ACC112 (cell line): Measurements from ENCODE around the gene CD300H.

ENCODE experiments used
- H2AFZ ChIP-seq: fragments of 200-600 bp; sonication (generic); one replicate; pipeline ENCODE4 v1.6.0; 2017; ENCODE audit warnings: antibody characterized with exemption, low read length; ENCODE audit not compliant: unreplicated experiment
- H3K27ac ChIP-seq: fragments of 200-600 bp; sonication (generic); 2 replicates; pipeline ENCODE4 v1.5.1; 2014; ENCODE audit warnings: low read depth, mild to moderate bottlenecking, antibody characterized with exemption, low read length, moderate library complexity
- H3K27me3 ChIP-seq: fragments of 200-600 bp; sonication (generic); 2 replicates; pipeline ENCODE4 v1.6.1; 2014; ENCODE audit warnings: mild to moderate bottlenecking, antibody characterized with exemption, low read length, moderate library complexity, mixed read lengths; ENCODE audit not compliant: insufficient read depth
- H3K36me3 ChIP-seq: fragments of 200-600 bp; sonication (generic); 2 replicates; pipeline ENCODE4 v1.6.1; 2016; ENCODE audit warnings: mild to moderate bottlenecking, antibody characterized with exemption, low read length, moderate library complexity, mixed read lengths; ENCODE audit not compliant: insufficient read depth
- H3K4me1 ChIP-seq: fragments of 200-600 bp; sonication (generic); one replicate; pipeline ENCODE4 v1.6.1; 2016; ENCODE audit warnings: low read length, mixed read lengths; ENCODE audit not compliant: insufficient read depth, unreplicated experiment, control insufficient read depth
- H3K4me3 ChIP-seq: fragments of 200-600 bp; sonication (generic); 2 replicates; pipeline ENCODE4 v1.5.1; 2014; ENCODE audit warnings: mild to moderate bottlenecking, low read depth, low read length
- H3K79me2 ChIP-seq: fragments of 200-600 bp; sonication (generic); one replicate; pipeline ENCODE4 v1.6.0; 2016; ENCODE audit warnings: low read length; ENCODE audit not compliant: control insufficient read depth, unreplicated experiment, insufficient read depth

CD300H gene

DNA sequence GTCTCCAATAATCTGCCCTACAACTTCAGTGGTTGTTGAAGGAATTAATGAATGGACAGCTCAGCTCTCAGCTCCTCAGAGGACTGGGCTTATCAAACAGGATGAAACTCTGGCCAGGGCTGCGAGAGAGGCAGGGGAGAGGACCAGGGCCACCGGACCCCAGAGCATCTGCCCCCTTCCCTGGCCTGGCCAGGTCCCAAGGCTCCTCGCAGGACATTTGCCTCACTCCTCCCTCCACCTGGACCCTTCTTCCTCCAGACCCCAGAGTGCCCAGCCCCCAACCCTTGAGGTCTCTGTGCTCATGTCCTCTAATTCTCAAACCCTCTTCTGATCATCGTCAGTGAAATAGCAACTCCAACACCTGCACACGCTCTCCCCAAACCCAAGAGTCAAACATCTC is 25.1 kb downstream of the CD300H start:
- Histone ChIP-seq H3K4me3 (no peak overlapping the region), H3K4me1 (no peaks in the 10 kb centered on the region), H3K27me3 (peaks cover 10% of the 10 kb centered on the region; the same call in 1 of the 2 replicates), H2AFZ (no peak overlapping the region), H3K36me3 (no peaks in the 10 kb centered on the region), H3K79me2 (no peaks in the 10 kb centered on the region), H3K27ac (no peak overlapping the region)

DNA sequence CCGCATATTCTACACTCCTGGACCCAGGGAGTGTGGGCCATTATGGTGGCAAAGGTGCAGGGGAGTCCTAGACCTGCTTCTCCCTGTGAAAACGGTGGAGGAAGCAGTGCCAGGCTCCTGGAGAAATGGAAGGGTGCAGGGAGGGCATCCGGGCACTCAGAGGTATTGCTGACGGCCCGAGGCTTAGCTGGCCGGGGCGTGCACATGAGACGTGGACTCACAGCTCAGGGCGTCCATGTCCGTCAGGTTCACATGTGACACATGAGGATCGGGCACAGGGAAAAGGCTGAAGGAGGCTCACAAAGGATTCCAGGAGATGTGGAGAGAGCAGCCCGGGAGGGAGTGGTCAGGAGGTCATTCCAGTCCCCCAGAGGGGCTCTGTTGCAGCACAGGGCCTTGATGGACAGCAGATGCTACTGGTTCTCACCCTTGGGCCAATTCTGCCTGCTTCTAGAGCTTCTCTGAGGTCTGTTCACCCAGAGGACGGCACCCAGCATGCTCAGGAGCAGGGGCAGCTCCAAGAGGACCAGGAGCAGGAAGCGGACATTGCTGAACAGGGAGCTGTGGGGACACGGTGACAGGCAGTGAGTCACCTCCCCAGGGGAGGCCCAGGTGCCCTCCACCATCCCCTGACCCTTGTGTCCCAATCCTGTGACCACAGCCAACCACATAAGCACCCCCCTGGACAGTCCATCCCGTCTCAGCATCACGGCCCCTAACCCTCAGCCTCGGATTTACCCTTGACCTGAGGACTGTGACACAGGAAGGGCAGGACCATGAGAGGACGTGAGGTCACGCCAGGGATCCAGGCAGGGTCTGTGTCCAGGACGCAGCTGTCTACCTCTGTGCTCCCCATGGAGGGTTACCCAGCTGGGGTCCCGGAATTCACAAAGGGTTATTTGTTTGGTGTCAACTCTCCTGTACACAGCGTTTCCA is 25.9 kb downstream of the CD300H start:
- Histone ChIP-seq H3K27ac (no peak overlapping the region), H3K4me3 (no peak overlapping the region), H3K4me1 (no peaks in the 10 kb centered on the region), H2AFZ (no peak overlapping the region), H3K36me3 (no peaks in the 10 kb centered on the region), H3K79me2 (no peaks in the 10 kb centered on the region), H3K27me3 (peaks cover 17% of the 10 kb centered on the region)

DNA sequence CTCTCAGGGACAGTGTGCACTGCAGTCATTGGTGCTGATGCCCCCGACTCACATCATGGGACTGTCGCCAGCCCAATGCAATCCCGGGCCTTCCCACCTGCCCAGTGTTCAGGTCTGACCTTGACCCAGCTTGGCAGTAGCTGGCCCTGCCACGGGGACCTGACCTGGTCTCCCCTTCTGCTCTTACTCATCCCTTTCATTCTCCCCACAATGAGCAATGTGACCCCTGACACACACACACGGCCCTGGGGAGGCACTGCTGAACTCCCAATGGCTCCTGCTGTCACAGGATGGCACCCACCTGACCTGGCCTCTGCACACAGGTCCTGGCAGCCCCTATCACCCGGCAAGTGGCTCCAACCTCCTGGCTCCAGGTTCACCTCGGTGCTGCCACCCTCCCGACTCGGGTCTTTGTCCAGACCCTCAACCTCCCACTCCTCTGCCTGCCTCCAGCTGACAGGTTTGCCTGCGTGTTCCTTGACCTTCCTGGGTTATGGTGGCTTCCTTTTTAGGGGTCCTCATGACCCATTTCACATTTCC is 28.0 kb downstream of the CD300H start:
- no peak overlapping the region for H2AFZ ChIP-seq
- no peak overlapping the region for H3K27ac ChIP-seq
- H3K27me3 ChIP-seq, result peaks cover 18% of the 10 kb centered on the region
- no peaks in the 10 kb centered on the region for H3K79me2 ChIP-seq
- no peak overlapping the region for H3K4me3 ChIP-seq
- H3K4me1 ChIP-seq, result no peaks in the 10 kb centered on the region
- no peaks in the 10 kb centered on the region for H3K36me3 ChIP-seq

DNA sequence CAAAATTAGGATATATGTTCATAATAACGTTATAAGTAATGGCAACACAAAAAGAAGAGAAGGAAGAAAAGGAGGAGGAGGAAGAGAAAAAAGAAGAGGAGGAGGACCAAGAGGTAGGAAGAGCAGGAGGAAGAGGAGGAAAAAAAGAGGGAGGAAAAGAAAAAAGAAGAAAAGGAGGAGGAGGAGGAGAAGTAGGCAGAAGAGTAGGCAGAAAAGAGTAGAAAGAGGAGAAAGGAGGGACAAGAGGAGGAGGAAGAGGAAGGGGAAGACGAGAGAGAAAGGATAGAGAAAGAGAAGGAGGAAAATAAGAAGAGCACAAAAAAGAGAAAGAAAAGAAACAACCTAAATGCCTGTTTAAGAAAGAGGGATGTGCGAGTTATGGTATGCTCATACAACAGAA is 30.4 kb downstream of the CD300H start:
- H3K79me2 ChIP-seq, result no peaks in the 10 kb centered on the region
- H3K4me1 ChIP-seq, result no peaks in the 10 kb centered on the region
- H3K27ac ChIP-seq, result no peak overlapping the region
- no peak overlapping the region for H2AFZ ChIP-seq
- no peak overlapping the region for H3K4me3 ChIP-seq
- peaks cover 22% of the 10 kb centered on the region for H3K27me3 ChIP-seq
- no peaks in the 10 kb centered on the region for H3K36me3 ChIP-seq

DNA sequence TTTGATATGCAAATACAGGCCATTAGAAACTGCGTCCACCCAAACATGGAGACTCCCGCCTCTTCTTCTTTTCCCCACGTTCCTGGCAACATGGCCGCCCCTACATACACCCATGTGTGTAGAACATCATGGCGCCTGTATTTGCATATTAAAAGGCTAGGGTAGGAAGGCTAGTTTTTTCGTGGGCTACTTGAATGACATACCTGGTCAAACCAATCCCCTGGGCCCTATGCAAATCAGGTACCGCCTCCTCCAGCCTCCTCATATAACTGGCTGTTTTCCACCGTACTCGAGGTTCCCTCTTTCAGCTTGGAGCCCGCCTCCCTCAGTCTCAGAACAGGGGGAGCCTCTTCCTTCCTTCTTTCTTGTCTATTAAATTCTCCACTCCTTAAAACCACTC is 35.2 kb downstream of the CD300H start:
- no peaks in the 10 kb centered on the region for H3K36me3 ChIP-seq
- no peak overlapping the region for H3K4me3 ChIP-seq
- peaks cover 16% of the 10 kb centered on the region for H3K27me3 ChIP-seq
- H3K4me1 ChIP-seq, result no peaks in the 10 kb centered on the region
- no peak overlapping the region for H3K27ac ChIP-seq
- no peaks in the 10 kb centered on the region for H3K79me2 ChIP-seq
- no peak overlapping the region for H2AFZ ChIP-seq

DNA sequence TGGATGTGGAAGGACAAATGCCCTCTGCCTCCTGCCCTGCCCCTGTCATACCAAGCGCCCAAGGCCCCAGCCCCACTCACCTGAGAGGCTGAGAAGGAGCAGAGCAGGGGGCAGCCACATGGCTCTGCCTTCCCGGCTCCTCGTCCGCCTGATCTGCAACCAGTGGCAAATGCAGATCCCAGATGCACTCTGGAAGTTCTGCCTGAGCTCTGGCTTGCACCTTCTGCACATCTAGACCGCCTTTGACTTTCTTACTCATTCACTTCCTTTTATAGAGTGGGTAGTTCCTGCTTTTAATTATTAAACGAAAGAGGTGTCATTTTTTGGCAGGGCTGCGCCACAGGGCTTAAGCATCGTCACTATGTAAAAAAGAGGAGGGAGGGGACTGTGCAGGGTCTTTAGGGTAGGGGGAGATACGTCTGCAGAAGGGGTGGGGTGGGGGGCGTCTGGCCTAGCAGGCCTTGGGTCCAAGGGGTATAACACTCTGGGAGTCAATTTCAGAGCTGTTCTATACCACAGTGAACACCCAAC is 36.0 kb downstream of the CD300H start, which contains the start of gene CD300LB:
Gene CD300LB, minus strand, starts transcription at position 245 of the 531 bp plus-strand sequence. Its CDS starts 125 bp downstream, at position 120.
- H3K79me2 ChIP-seq, result no peaks in the 10 kb centered on the region
- H3K27me3 ChIP-seq, result peaks cover 11% of the 10 kb centered on the region; the same call in 1 of the 2 replicates
- H3K27ac ChIP-seq, result no peak within 1 kb of the TSS
- H3K36me3 ChIP-seq, result no peaks in the 10 kb centered on the region
- no peaks in the 10 kb centered on the region for H3K4me1 ChIP-seq
- no peak within 1 kb of the TSS for H2AFZ ChIP-seq
- H3K4me3 ChIP-seq, result no peak within 1 kb of the TSS

DNA sequence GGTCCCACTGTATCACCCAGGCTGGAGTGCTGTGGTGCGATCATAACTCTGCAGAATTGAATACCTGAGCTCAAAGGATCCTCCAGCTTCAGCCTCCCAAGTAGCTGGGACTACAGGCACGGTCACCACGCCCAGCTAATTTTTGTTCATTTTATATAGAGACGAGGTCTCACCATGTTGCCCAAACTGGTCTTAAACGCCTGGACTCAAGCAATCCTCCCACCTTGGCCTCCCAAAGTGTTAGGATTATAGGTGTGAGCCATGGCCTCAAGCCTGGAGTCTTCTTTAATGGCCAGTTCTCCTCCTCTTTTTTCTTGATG is 36.5 kb downstream of the CD300H start:
- Histone ChIP-seq H3K4me3 (no peak overlapping the region), H3K27me3 (peaks cover 11% of the 10 kb centered on the region; the same call in 1 of the 2 replicates), H3K79me2 (no peaks in the 10 kb centered on the region), H3K4me1 (no peaks in the 10 kb centered on the region), H3K27ac (no peak overlapping the region), H2AFZ (no peak overlapping the region), H3K36me3 (no peaks in the 10 kb centered on the region)

DNA sequence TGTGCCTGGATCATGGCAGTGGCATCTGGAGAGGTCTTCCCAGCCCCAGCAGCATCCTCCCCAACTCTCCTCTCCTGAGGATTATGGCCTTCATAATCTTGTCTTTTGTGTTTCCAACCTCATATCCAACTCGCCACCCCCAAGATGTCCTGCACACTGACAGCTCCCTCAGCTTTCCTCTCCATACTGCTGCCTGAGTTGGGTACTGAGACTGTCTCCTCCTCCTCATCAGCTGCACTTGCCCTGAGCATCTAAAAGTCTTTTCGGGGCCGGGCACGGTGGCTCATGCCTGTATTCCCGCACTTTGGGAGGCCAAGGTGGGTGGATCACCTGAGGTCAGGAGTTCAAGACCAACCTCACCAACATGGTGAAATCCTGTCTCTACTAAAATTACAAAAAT is 38.1 kb downstream of the CD300H start:
- no peaks in the 10 kb centered on the region for H3K4me1 ChIP-seq
- no peak overlapping the region for H3K27ac ChIP-seq
- peaks cover 14% of the 10 kb centered on the region; the same call in 1 of the 2 replicates for H3K27me3 ChIP-seq
- no peaks in the 10 kb centered on the region for H3K36me3 ChIP-seq
- no peak overlapping the region for H3K4me3 ChIP-seq
- H3K79me2 ChIP-seq, result no peaks in the 10 kb centered on the region
- no peak overlapping the region for H2AFZ ChIP-seq

DNA sequence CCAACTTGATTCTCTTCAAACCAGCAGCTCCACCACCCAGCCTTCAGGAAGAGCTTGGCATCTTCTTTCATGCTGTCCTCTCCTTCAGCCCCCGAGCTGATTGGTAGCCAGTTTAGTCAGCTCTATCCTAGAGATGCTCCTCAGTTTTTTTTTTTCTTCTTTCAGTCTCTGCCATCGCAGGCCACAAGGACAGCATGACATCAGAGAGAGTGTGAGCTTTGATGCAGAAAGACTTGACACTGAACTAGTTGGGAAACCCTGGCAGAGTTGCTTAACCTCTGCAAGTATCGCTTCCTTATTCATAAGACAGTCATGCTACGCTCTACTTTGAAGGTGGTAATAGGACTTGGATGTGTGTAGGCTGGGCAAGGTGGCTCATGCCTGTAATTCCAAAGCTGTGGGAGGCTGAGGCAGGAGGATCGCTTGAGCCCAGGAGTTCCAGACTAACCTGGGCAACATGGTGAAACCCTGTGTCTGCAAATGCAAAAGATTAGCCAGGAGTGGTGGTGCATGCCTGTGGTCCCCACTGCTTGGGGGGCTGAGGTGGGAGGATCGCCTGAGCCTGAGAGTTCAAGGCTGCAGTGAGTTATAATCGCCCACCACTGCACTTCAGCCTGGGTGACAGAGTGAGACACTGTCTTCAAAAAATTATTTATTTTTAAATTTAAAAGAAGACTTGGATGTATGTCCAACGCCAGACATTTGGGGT is 38.7 kb downstream of the CD300H start:
- no peaks in the 10 kb centered on the region for H3K79me2 ChIP-seq
- no peak overlapping the region for H3K4me3 ChIP-seq
- no peaks in the 10 kb centered on the region for H3K36me3 ChIP-seq
- no peak overlapping the region for H3K27ac ChIP-seq
- H3K27me3 ChIP-seq, result peaks cover 14% of the 10 kb centered on the region; the same call in 1 of the 2 replicates
- H3K4me1 ChIP-seq, result no peaks in the 10 kb centered on the region
- H2AFZ ChIP-seq, result no peak overlapping the region

DNA sequence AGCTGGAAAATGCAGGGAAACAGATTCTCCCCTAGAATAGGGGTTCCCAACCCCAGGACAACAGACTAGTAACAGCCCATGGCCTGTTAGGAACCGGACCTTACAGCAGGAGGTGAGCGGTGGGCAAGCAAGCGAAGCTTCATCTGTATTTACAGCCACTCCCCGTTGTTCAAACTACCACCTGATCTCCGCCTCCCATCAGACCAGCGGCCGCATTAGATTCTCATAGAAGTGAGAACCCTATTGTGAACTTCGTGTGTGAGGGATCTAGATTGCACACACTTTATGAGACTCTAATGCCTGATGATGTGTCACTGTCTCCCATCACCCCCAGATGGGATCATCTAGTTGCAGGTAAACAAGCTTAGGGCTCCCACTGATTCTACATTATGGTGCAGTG is 39.6 kb downstream of the CD300H start:
- no peaks in the 10 kb centered on the region for H3K4me1 ChIP-seq
- H3K27ac ChIP-seq, result no peak overlapping the region
- peaks cover 14% of the 10 kb centered on the region; the same call in 1 of the 2 replicates for H3K27me3 ChIP-seq
- H3K79me2 ChIP-seq, result no peaks in the 10 kb centered on the region
- no peak overlapping the region for H2AFZ ChIP-seq
- no peaks in the 10 kb centered on the region for H3K36me3 ChIP-seq
- H3K4me3 ChIP-seq, result no peak overlapping the region
